ENCODE data around the gene OR6B3. TPM values are rescaled to one million over a fixed set of nuclear protein-coding genes. Genes with fewer than 3 reads are reported as not detected.

The OR6B3 gene
- total RNA-seq, 2 experiments from 2014 or later: not detected

Other genes starting within 250 kb of the OR6B3 start
- 100 to 1,000 TPM; 125 to 129 TPM for gene NDUFA10, start 28.2 kb downstream of the OR6B3 start, total RNA-seq
- not detected for gene OR6B2, start 23.1 kb downstream of the OR6B3 start, total RNA-seq
- gene COPS9, start 82.8 kb upstream of the OR6B3 start, total RNA-seq: 100 to 1,000 TPM in 1 of 2 experiments, 10 to 100 TPM in 1; 80.4 to 112 TPM
- gene OTOS, start 87.1 kb upstream of the OR6B3 start, total RNA-seq: not detected

Data from activated CD8-positive, alpha-beta memory T cell treated with anti-CD3 and anti-CD28 coated beads, Interleukin-2, amount 10 ng/mL, durations not matched to agents 7 days and 5 days (primary cell).